Epithelial cell of proximal tubule (primary cell): ENCODE measurements around the gene CST3. TPM values are rescaled to one million over a fixed set of nuclear protein-coding genes. Genes with fewer than 3 reads are reported as not detected.

Source experiments
- DNase-seq: peaks from one replicate; pipeline ENCODE4 v3.0.0-alpha.2; 2011; ENCODE audit warnings: low read depth
- H3K4me3 ChIP-seq: 2 replicates; pipeline ENCODE4 v1.5.1; 2011; ENCODE audit warnings: low read depth, mild to moderate bottlenecking, low read length
- CTCF ChIP-seq: conservative IDR thresholded peaks from 2 replicates; pipeline ENCODE4 v1.5.1; 2012; ENCODE audit warnings: low read depth, mild to moderate bottlenecking, low read length
- total RNA-seq: library from RNA; depleted of rRNA; stranded (reverse); fragments of >200 nt; gene quantifications from 2 replicates; pipeline ENCODE4 v1.2.3, GENCODE V29; 2015

Gene CST3
- total RNA-seq, 1 donor from 2014 or later: 347 TPM

GRCh38 chr20:23652371-23652770, 14.6 kb upstream of the CST3 start:
- no peak for TF ChIP-seq CTCF
- DNase-seq: no peak

DNA sequence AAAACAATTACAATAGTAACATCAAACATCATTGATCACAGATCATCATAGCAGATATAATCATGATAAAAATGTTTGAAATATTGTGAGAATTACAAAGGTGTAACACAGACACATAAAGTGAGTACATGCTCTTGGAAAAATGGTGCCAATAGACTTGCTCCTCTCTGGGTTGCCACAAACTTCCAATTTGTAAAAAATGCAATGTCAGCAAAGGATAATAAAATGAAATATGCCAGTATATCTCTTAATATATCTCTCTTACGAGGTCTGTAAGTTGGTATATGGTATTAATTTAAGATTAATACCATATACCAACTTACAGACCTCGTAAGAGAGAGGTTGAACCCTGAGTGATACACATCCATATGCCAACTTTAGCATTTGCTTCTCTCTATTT, 13.4 kb upstream of the CST3 start:
- no peak for DNase-seq
- no peak overlapping the region for H3K4me3 ChIP-seq
- no peak for TF ChIP-seq CTCF

More at GRCh38 chr20:23652371-23652770, 14.6 kb upstream of the CST3 start:
- no peak overlapping the region for H3K4me3 ChIP-seq

DNA sequence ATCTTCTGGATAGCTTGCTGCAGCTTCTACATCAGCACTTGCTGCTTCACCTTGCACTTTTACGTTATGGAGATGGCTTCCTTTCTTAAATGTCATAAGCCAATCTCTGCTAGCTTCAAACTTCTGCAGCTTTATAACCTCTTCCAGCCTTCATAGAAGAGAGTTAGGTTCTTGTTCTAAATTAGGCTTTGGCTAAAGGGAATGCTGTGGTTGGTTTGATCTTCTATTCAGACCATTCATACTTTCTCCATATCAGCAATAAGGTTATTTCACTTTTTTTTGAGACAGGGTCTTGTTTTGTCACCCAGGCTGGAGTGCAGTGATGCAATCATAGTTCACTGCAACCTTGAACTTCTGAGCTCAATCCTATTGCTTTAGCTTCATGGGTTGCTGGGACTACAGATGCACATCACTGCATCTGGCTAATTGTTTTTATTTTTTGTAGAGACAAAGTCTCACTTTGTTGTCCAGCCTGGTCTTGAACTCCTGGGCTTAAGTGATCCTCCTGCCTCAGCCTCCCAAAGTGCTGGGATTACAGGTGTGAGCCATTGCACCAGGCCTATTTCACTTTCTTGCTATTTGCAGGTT, 12.2 kb upstream of the CST3 start:
- TF ChIP-seq CTCF: no peak
- H3K4me3 ChIP-seq: no peak overlapping the region
- DNase-seq: no peak

- no peak for TF ChIP-seq CTCF
- no peak overlapping the region for H3K4me3 ChIP-seq
- DNase-seq: no peak
These were observed 11.5 kb upstream of the CST3 start for GRCh38 chr20:23649242-23649641.

DNA sequence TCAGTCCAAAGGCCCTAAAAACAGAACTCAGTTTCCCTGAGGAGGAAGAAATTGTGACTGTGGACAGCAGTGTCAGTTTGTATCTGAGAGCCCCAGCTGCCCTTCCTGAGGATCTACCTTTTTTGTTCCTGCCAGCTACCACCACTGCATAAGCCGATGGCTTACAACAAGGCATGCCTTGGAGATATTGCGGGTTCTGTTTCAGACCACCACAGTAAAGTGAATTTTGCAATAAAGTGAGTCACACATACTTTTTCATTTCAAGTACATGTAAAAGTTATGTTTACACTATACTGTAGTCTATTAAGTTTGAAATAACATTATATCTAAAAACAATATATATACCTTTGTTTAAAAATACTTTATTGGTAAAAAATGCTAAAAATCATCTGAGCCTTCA, 9.6 kb upstream of the CST3 start:
- DNase-seq: no peak
- TF ChIP-seq CTCF: no peak

GRCh38 chr20:23646106-23646873, 8.5 kb upstream of the CST3 start:
- TF ChIP-seq CTCF: no peak
- H3K4me3 ChIP-seq: no peak overlapping the region
- DNase-seq: no peak

More for the DNA sequence above, 9.6 kb upstream of the CST3 start:
- H3K4me3 ChIP-seq: no peak overlapping the region

GRCh38 chr20:23645575-23645974, 7.8 kb upstream of the CST3 start:
- DNase-seq: no peak
- TF ChIP-seq CTCF: no peak
- no peak overlapping the region for H3K4me3 ChIP-seq
